Measurements from ENCODE around the gene ENPP6.

ENPP6 gene

DNA sequence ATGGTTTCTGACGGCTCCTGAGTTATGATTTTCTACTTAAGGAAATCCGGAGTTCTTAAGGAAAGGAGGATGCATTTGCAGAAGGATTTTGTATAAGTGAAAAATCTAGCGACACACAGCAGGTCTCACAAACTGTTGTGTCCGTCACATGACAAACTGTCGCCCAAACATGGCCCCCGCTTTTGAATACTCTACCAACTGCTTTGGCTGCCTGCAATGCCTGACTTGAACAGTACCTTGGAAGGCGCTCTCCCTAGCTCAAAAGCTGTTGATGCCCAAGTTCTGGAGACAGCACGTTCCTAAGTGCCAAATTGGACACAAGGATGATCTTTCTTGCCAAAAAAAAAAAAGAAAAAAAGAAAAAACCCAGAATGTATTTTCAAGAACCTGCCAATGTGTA lies 103.2 kb downstream of the ENPP6 start:
- H3K4me3 ChIP-seq (ENCODE audit: low read depth, low read length, poor library complexity, severe bottlenecking), result no peak overlapping the region
- no peak overlapping the region for H3K4me2 ChIP-seq (ENCODE audit: low read length)
- no peaks in the 10 kb centered on the region for H3K4me1 ChIP-seq (ENCODE audit: insufficient read depth, low read length, severe bottlenecking)
- no peaks in the 10 kb centered on the region for H3K79me2 ChIP-seq (ENCODE audit: insufficient read depth, low read length)
- no peaks in the 10 kb centered on the region for H3K9me2 ChIP-seq (ENCODE audit: low read depth, low read length)
- no peaks in the 10 kb centered on the region for H3F3A ChIP-seq (ENCODE audit: insufficient read depth, low read length)
- H3K27ac ChIP-seq (ENCODE audit: low read depth, low read length, poor library complexity, severe bottlenecking), result no peak overlapping the region
- no peak overlapping the region for H3K9ac ChIP-seq (ENCODE audit: low read length)
- TF ChIP-seq EZH2 (IDR thresholded peaks at IDR 0.05; ENCODE audit: borderline replicate concordance, low read length), result no peak
- TF ChIP-seq, protein P1, sequence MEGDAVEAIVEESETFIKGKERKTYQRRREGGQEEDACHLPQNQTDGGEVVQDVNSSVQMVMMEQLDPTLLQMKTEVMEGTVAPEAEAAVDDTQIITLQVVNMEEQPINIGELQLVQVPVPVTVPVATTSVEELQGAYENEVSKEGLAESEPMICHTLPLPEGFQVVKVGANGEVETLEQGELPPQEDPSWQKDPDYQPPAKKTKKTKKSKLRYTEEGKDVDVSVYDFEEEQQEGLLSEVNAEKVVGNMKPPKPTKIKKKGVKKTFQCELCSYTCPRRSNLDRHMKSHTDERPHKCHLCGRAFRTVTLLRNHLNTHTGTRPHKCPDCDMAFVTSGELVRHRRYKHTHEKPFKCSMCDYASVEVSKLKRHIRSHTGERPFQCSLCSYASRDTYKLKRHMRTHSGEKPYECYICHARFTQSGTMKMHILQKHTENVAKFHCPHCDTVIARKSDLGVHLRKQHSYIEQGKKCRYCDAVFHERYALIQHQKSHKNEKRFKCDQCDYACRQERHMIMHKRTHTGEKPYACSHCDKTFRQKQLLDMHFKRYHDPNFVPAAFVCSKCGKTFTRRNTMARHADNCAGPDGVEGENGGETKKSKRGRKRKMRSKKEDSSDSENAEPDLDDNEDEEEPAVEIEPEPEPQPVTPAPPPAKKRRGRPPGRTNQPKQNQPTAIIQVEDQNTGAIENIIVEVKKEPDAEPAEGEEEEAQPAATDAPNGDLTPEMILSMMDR (IDR thresholded peaks at IDR 0.05; ENCODE audit: low read length), result no peak
- H4K20me1 ChIP-seq (ENCODE audit: insufficient read depth, low read length), result no peaks in the 10 kb centered on the region
- H3K9me3 ChIP-seq (ENCODE audit: low read length), result no peaks in the 10 kb centered on the region
- H3K27me3 ChIP-seq (ENCODE audit: insufficient read depth, low read length), result no peaks in the 10 kb centered on the region
- H3K36me3 ChIP-seq (ENCODE audit: insufficient read depth, low read length), result no peaks in the 10 kb centered on the region
- no peak overlapping the region for H2AFZ ChIP-seq (ENCODE audit: low read length)

DNA sequence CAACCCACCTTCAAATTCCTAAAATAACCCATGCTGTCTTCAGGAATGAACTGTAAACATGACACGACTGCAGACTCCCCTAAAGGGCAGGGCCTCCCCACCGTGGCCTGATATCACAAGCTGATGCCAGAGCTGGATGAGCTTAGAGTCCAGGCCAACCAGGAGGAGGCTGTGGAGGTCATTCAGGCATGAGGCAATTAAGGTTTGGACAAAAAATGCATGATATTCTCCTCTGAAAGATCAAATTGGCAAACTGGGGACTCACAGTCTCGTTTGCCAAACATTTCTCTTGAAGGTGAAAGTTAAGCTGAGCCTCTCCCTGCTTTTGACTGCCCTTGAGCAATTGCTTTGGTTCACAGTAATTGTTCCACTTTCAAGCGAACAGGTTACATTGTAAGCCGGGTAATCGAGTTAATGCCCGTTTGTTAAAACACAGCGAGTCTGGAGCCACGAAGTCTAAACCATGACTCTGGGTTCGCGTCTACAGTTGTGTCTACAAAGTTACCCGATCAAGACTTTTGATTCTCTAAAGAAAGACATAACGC lies 105.6 kb downstream of the ENPP6 start:
- H3K9ac ChIP-seq (ENCODE audit: low read length), result no peak overlapping the region
- no peaks in the 10 kb centered on the region for H4K20me1 ChIP-seq (ENCODE audit: insufficient read depth, low read length)
- no peak overlapping the region for H3K4me3 ChIP-seq (ENCODE audit: low read depth, low read length, poor library complexity, severe bottlenecking)
- no peak for TF ChIP-seq EZH2 (IDR thresholded peaks at IDR 0.05; ENCODE audit: borderline replicate concordance, low read length)
- TF ChIP-seq, protein P1 (IDR thresholded peaks at IDR 0.05; ENCODE audit: low read length), result no peak
- no peaks in the 10 kb centered on the region for H3K9me3 ChIP-seq (ENCODE audit: low read length)
- no peaks in the 10 kb centered on the region for H3K4me1 ChIP-seq (ENCODE audit: insufficient read depth, low read length, severe bottlenecking)
- no peaks in the 10 kb centered on the region for H3K36me3 ChIP-seq (ENCODE audit: insufficient read depth, low read length)
- H3K27me3 ChIP-seq (ENCODE audit: insufficient read depth, low read length), result no peaks in the 10 kb centered on the region
- H3K79me2 ChIP-seq (ENCODE audit: insufficient read depth, low read length), result no peaks in the 10 kb centered on the region
- no peaks in the 10 kb centered on the region for H3K9me2 ChIP-seq (ENCODE audit: low read depth, low read length)
- H3F3A ChIP-seq (ENCODE audit: insufficient read depth, low read length), result no peaks in the 10 kb centered on the region
- H3K4me2 ChIP-seq (ENCODE audit: low read length), result no peak overlapping the region
- H3K27ac ChIP-seq (ENCODE audit: low read depth, low read length, poor library complexity, severe bottlenecking), result no peak overlapping the region
- no peak overlapping the region for H2AFZ ChIP-seq (ENCODE audit: low read length)

- Histone ChIP-seq H3K27me3 (ENCODE audit: insufficient read depth, low read length) (no peaks in the 10 kb centered on the region), H3K36me3 (ENCODE audit: insufficient read depth, low read length) (no peaks in the 10 kb centered on the region), H3K9ac (ENCODE audit: low read length) (no peak overlapping the region), H4K20me1 (ENCODE audit: insufficient read depth, low read length) (no peaks in the 10 kb centered on the region), H2AFZ (ENCODE audit: low read length) (no peak overlapping the region), H3K79me2 (ENCODE audit: insufficient read depth, low read length) (no peaks in the 10 kb centered on the region), H3K4me2 (ENCODE audit: low read length) (no peak overlapping the region), H3K27ac (ENCODE audit: low read depth, low read length, poor library complexity, severe bottlenecking) (no peak overlapping the region), H3K9me2 (ENCODE audit: low read depth, low read length) (no peaks in the 10 kb centered on the region), H3K4me3 (ENCODE audit: low read depth, low read length, poor library complexity, severe bottlenecking) (no peak overlapping the region), H3K4me1 (ENCODE audit: insufficient read depth, low read length, severe bottlenecking) (no peaks in the 10 kb centered on the region), H3K9me3 (ENCODE audit: low read length) (no peaks in the 10 kb centered on the region), H3F3A (ENCODE audit: insufficient read depth, low read length) (no peaks in the 10 kb centered on the region)
- TF ChIP-seq, protein P1 (IDR thresholded peaks at IDR 0.05; ENCODE audit: low read length), result no peak
- no peak for TF ChIP-seq EZH2 (IDR thresholded peaks at IDR 0.05; ENCODE audit: borderline replicate concordance, low read length)
These were observed 106.3 kb downstream of the ENPP6 start for GRCh38 chr4:184111233-184111832.
